Ishikawa (cell line): ENCODE measurements around the gene SEPTIN5.

Source experiments
- CEBPB ChIP-seq: IDR thresholded peaks from 2 replicates; pipeline ENCODE4 v1.6.1; 2012
- CREB1 ChIP-seq: IDR thresholded peaks from 2 replicates; pipeline ENCODE4 v1.6.1; 2012; ENCODE audit warnings: low read depth
- EGR1 ChIP-seq: IDR thresholded peaks from 2 replicates; pipeline ENCODE4 v1.6.1; 2012
- EP300 ChIP-seq: IDR thresholded peaks from 2 replicates; pipeline ENCODE4 v1.6.1; 2012; ENCODE audit warnings: borderline replicate concordance
- FOXM1 ChIP-seq: IDR thresholded peaks from 2 replicates; pipeline ENCODE4 v1.6.1; 2012; ENCODE audit warnings: low read depth, borderline replicate concordance
- MAX ChIP-seq: IDR thresholded peaks from 2 replicates; pipeline ENCODE4 v1.6.1; 2012
- NFIC ChIP-seq: IDR thresholded peaks from 2 replicates; pipeline ENCODE4 v1.6.1; 2012
- RAD21 ChIP-seq: IDR thresholded peaks from 2 replicates; pipeline ENCODE4 v1.6.1; 2012; ENCODE audit warnings: low read depth
- REST ChIP-seq: IDR thresholded peaks from 2 replicates; pipeline ENCODE4 v1.6.1; 2012; ENCODE audit warnings: low read depth, mild to moderate bottlenecking
- TAF1 ChIP-seq: IDR thresholded peaks from 2 replicates; pipeline ENCODE4 v1.6.1; 2012; ENCODE audit warnings: low read depth, mild to moderate bottlenecking
- TCF12 ChIP-seq: IDR thresholded peaks from 2 replicates; pipeline ENCODE4 v1.6.1; 2012; ENCODE audit warnings: low read depth
- TEAD4 ChIP-seq: IDR thresholded peaks from 2 replicates; pipeline ENCODE4 v1.6.1; 2012
- USF1 ChIP-seq: IDR thresholded peaks from 2 replicates; pipeline ENCODE4 v1.6.1; 2012
- YY1 ChIP-seq: IDR thresholded peaks from 2 replicates; pipeline ENCODE4 v1.6.1; 2012; ENCODE audit warnings: low read depth
- ZBTB7A ChIP-seq: IDR thresholded peaks from 2 replicates; pipeline ENCODE4 v1.6.1; 2012; ENCODE audit warnings: low read depth

The SEPTIN5 gene

GRCh38 chr22:19753996-19754700 is 39.8 kb downstream of the SEPTIN5 start:
- TF ChIP-seq EP300 = no peak
- TF ChIP-seq MAX = no peak
- no peak for TF ChIP-seq RAD21
- no peak for TF ChIP-seq NFIC
- TF ChIP-seq TCF12 = no peak
- TF ChIP-seq CREB1 = no peak
- TF ChIP-seq TEAD4 = no peak
- no peak for TF ChIP-seq USF1
- no peak for TF ChIP-seq CEBPB
- no peak for TF ChIP-seq EGR1
- TF ChIP-seq FOXM1 = no peak
- no peak for TF ChIP-seq REST
- no peak for TF ChIP-seq TAF1
- TF ChIP-seq ZBTB7A = no peak
- TF ChIP-seq YY1 = no peak

GRCh38 chr22:19754701-19755144 is 40.4 kb downstream of the SEPTIN5 start:
- no peak for TF ChIP-seq CEBPB
- no peak for TF ChIP-seq EP300
- no peak for TF ChIP-seq REST
- TF ChIP-seq TCF12 = no peak
- TF ChIP-seq MAX = no peak
- no peak for TF ChIP-seq ZBTB7A
- no peak for TF ChIP-seq RAD21
- no peak for TF ChIP-seq CREB1
- no peak for TF ChIP-seq TEAD4
- no peak for TF ChIP-seq YY1
- TF ChIP-seq NFIC = no peak
- no peak for TF ChIP-seq EGR1
- no peak for TF ChIP-seq FOXM1
- no peak for TF ChIP-seq TAF1

GRCh38 chr22:19755145-19755710 is 40.9 kb downstream of the SEPTIN5 start:
- TF ChIP-seq CEBPB (no peak), TCF12 (no peak), RAD21 (no peak), USF1 (no peak), ZBTB7A (no peak), CREB1 (no peak), FOXM1 (no peak), TAF1 (no peak), MAX (no peak), TEAD4 (no peak), EGR1 (no peak), NFIC (no peak), REST (no peak), EP300 (no peak), YY1 (no peak)
